ENCODE measurements around the gene PALD1.

PALD1 gene

DNA sequence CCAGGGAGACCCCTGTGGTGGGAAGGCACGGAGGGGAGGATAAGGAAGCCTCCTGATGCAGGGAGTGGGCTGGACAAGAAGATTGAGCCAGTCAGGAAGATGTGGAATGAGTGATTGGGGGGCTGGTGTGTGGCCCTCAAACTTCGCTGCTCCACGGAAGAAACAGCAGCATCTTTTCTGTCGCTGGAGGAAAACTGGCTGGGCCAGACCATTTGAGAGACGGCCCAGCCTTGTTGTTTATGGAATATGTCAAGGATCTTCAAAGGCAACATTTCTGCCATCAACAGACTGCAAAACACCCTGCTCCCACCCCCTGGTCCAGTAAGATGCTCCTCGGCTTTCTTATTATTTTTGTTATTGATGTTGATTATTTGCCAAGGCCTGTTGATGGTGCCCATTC is 29.4 kb downstream of the PALD1 start:
- POLR2A ChIA-PET = no interaction called here
- CTCF ChIA-PET = interaction anchor here (1.0 kb wide), 1 partner anchor 12 kb away, joined by 3 read pairs; no protein-coding TSS in a partner anchor

DNA sequence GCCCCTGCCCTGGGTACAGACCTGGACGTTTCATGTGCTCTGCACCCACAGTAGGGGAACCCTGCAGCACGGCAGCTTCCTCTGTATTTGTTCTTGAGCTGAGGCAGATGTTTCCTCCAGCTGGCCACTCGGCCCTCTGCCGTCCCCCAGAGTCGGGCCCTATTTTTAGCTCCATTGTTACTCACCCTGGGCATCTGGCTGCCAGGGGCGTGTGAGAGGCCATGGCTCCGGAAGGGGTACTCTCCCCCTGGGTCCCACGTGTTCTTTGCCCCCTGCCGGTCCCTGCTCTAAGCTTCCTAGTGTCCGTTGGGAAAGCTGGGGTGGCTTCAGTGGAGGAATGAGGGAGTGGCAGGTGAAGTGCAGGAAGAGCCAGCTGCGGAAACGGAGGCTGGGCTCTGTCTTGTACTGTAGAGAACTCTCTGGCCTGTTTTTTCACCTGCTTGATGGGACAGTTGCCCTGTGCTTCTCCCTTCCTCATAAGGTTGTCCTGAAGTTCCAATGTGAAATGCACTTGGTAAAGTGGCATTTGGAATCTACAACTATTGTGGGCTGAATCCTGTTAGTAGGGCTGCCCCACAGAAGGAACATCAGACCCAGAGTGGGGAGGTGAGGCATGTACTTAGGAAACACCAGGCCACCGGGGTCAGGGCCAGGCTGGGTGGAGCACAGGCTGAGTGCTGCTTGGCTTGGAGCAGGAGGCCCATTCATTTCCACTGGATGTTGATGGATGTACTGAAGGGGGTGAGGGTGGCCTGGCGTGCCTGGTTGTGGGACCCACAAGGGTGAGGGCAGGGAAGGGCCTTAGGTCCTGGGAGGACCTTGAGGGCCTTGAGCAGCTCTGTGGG is 30.6 kb downstream of the PALD1 start:
- CTCF ChIA-PET = interaction anchor here (0.7 to 1.6 kb wide), 2 partner anchors 41 to 1060 kb away, joined by 3 read pairs; no protein-coding TSS in a partner anchor
- DNase-seq (ENCODE audit: low read depth, low spot score) = no peak
- TF ChIP-seq, protein P1, sequence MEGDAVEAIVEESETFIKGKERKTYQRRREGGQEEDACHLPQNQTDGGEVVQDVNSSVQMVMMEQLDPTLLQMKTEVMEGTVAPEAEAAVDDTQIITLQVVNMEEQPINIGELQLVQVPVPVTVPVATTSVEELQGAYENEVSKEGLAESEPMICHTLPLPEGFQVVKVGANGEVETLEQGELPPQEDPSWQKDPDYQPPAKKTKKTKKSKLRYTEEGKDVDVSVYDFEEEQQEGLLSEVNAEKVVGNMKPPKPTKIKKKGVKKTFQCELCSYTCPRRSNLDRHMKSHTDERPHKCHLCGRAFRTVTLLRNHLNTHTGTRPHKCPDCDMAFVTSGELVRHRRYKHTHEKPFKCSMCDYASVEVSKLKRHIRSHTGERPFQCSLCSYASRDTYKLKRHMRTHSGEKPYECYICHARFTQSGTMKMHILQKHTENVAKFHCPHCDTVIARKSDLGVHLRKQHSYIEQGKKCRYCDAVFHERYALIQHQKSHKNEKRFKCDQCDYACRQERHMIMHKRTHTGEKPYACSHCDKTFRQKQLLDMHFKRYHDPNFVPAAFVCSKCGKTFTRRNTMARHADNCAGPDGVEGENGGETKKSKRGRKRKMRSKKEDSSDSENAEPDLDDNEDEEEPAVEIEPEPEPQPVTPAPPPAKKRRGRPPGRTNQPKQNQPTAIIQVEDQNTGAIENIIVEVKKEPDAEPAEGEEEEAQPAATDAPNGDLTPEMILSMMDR (IDR thresholded peaks at IDR 0.05; ENCODE audit: insufficient read depth, low read length, missing control alignments) = no peak
- no peak overlapping the region for H3K4me3 ChIP-seq (ENCODE audit: low read depth, low read length)
- POLR2A ChIA-PET = interaction anchor here (0.6 kb wide), 1 partner anchor 50 kb away, joined by 4 read pairs; no protein-coding TSS in a partner anchor

More for the DNA sequence above, 29.4 kb downstream of the PALD1 start:
- DNase-seq (ENCODE audit: low read depth, low spot score) = no peak
- TF ChIP-seq, protein P1 (IDR thresholded peaks at IDR 0.05; ENCODE audit: insufficient read depth, low read length, missing control alignments) = no peak
- H3K4me3 ChIP-seq (ENCODE audit: low read depth, low read length) = no peak overlapping the region

DNA sequence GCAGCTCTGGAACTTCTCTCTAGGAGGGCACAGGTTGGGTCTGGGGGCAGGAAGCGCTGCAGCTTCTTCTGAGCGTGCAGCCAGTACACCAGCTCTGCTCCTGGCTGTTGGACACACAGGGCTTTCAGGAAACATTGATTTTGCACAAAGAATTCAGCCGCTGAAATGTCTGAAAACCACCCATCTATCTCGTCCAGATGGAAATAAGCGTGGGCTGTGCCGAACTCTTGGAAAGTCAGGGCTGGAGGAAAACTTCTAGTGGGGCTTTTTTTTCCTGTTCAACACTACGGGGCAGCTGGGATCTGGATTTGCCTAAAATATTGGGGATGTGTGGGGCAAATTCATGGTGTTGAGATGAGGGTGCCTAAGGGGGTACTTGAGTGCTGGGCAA is 31.2 kb downstream of the PALD1 start:
- TF ChIP-seq, protein P1 (IDR thresholded peaks at IDR 0.05; ENCODE audit: insufficient read depth, low read length, missing control alignments) = no peak
- DNase-seq (ENCODE audit: low read depth, low spot score) = no peak
- CTCF ChIA-PET = interaction anchor here (1.6 kb wide), 1 partner anchor 40 kb away, joined by 3 read pairs; no protein-coding TSS in a partner anchor
- POLR2A ChIA-PET = no interaction called here
- no peak overlapping the region for H3K4me3 ChIP-seq (ENCODE audit: low read depth, low read length)

DNA sequence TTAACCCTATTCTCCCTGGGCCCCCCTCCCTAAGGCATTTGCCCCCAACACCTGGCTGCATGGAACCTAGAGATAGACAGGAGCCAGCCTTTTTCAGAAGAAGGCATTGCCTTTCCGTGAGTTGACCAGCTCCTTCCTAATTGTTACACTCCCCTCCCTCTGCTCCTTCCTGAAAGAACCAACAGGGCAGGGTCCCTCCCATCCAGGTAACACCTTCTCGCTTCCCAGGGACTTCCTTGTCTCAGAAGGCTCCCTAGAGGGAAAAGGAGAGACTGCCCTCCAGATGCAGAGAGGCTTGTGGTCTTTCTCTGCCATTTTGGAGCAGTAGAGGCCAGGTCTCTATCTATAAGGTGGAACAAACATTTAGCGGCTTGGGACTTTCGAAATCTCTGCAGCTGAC is 31.9 kb downstream of the PALD1 start:
- ChIA-PET POLR2A (no interaction called here), CTCF (no interaction called here)
- no peak for DNase-seq (ENCODE audit: low read depth, low spot score)
- no peak overlapping the region for H3K4me3 ChIP-seq (ENCODE audit: low read depth, low read length)
- TF ChIP-seq, protein P1 (IDR thresholded peaks at IDR 0.05; ENCODE audit: insufficient read depth, low read length, missing control alignments) = no peak

DNA sequence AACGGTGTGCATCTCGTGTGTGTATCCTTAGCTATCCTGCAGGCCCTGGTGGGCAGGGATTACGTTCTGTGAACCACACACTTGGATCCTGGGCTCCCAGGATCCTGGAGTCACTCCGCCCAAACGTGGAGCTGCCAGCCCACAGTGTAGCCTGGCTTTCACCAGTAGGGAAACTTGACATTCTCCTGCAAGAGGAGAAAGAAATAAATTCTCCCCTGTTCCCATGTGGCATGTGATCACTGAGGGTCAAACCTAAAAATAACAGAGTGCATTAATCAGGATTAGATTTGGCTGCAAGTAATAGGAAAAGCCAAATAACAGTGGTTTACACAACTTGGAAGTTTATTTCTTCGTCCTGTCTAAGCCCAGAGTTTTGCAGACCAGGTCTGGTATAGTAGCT is 32.3 kb downstream of the PALD1 start:
- TF ChIP-seq, protein P1 (IDR thresholded peaks at IDR 0.05; ENCODE audit: insufficient read depth, low read length, missing control alignments) = no peak
- ChIA-PET POLR2A (interaction anchor here (0.5 kb wide), 1 partner anchor 9 kb away, joined by 4 read pairs; no protein-coding TSS in a partner anchor), CTCF (no interaction called here)
- H3K4me3 ChIP-seq (ENCODE audit: low read depth, low read length) = no peak overlapping the region
- no peak for DNase-seq (ENCODE audit: low read depth, low spot score)

DNA sequence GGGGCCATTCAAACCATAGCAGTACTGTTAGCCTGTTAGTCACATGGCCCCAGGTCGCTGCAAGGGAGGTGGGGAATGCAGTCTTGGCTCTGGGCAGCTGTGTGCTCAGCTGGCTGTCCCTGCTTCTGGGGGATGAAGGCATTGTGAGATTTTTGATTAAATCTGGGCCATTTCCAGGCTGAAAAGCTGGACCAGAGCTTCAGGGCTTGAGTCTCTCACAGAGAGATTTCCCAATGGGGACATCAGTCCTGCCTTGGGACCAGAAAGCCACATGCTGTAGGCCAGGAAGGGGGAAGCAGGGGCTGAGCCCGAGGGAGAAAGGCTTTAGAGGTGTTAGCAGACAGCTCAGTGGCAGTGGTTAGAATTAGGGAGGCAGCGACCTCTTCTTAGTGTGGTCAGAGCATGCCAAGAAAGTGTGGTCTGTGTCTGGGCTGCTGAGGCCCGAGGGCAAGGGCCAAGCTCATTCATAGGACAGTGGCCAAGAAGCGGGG is 33.6 kb downstream of the PALD1 start:
- TF ChIP-seq, protein P1 (IDR thresholded peaks at IDR 0.05; ENCODE audit: insufficient read depth, low read length, missing control alignments) = no peak
- POLR2A ChIA-PET = no interaction called here
- H3K4me3 ChIP-seq (ENCODE audit: low read depth, low read length) = no peak overlapping the region
- CTCF ChIA-PET = no interaction called here
- no peak for DNase-seq (ENCODE audit: low read depth, low spot score)

Data from AG04449 (cell line).